Astrocyte of the cerebellum (primary cell): ENCODE results near the gene ADARB2.

Source experiments
- DNase-seq: peaks from one replicate; pipeline ENCODE4 v3.0.0-alpha.2; 2011; ENCODE audit warnings: low read depth
- H3K4me3 ChIP-seq: 2 replicates; pipeline ENCODE4 v1.5.1; 2011; ENCODE audit warnings: mild to moderate bottlenecking, low read depth, low read length, moderate library complexity
- in situ Hi-C: cut with HindIII; loops from 2 replicates; pipeline ENCODE4 v1.10.0; 2017; ENCODE audit warnings: low sequenced_read_pairs
- TF ChIP-seq, protein P1 (sequence below): IDR thresholded peaks from 2 replicates; pipeline ENCODE4 v1.5.1; 2012; ENCODE audit warnings: low read length, low read depth, moderate library complexity, mild to moderate bottlenecking; ENCODE audit errors: missing control alignments

Gene ADARB2

DNA sequence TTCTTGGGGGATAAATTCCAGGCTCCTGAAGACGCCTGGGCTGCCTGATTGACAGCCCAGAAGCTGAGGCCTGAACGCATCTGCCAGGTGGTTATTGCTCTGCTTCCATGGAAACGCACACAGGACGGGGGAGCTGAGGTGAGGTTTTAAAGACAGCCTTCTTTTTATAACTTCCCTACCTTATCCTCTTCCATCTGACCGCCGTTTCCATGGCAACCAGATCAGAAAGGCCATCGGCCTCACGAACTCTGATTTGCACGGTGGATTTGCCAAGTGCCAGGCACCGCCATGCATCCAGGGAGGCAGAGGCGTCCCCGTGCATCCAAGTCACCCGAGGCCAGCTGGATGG is 260.9 kb downstream of the ADARB2 start:
- DNase-seq = no peak
- TF ChIP-seq, protein P1, sequence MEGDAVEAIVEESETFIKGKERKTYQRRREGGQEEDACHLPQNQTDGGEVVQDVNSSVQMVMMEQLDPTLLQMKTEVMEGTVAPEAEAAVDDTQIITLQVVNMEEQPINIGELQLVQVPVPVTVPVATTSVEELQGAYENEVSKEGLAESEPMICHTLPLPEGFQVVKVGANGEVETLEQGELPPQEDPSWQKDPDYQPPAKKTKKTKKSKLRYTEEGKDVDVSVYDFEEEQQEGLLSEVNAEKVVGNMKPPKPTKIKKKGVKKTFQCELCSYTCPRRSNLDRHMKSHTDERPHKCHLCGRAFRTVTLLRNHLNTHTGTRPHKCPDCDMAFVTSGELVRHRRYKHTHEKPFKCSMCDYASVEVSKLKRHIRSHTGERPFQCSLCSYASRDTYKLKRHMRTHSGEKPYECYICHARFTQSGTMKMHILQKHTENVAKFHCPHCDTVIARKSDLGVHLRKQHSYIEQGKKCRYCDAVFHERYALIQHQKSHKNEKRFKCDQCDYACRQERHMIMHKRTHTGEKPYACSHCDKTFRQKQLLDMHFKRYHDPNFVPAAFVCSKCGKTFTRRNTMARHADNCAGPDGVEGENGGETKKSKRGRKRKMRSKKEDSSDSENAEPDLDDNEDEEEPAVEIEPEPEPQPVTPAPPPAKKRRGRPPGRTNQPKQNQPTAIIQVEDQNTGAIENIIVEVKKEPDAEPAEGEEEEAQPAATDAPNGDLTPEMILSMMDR = no peak
- in situ Hi-C loops = no loop called here
- H3K4me3 ChIP-seq = no peak overlapping the region

DNA sequence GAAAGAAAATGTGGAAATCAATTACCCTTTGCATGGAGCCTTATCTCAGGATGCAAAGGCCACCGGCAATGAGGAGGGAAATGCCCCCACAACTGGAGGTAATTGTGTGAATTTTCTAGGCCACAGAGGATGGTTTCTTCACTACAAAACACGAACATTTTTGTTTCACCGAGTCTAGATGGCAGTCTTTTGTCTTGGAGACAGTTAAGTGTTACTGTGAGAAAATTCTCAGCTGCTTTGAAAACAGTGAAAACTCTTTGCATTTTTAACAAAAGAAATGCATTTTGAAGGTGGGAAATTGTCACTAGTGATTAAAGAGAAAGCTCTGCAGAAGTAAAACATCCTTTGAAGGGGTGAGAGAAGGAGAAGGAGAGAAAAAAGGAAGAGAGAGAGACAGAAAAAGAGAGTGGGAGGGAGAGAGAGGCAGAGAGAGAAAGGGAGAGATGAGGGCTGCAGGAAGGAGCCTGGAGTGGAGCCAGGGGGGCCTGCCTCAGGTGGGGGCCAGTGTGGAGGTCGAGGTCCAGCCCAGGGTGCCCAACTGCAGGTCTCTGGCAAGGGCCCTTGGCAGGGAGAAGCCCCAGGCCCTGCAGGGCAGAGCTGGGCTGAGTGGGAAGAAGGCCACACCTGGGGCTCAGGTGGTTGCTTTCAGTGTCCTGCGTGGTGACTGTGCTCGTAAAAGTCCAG is 261.4 kb downstream of the ADARB2 start:
- in situ Hi-C loops = no loop called here
- TF ChIP-seq, protein P1 = no peak
- H3K4me3 ChIP-seq = no peak overlapping the region
- DNase-seq = no peak

DNA sequence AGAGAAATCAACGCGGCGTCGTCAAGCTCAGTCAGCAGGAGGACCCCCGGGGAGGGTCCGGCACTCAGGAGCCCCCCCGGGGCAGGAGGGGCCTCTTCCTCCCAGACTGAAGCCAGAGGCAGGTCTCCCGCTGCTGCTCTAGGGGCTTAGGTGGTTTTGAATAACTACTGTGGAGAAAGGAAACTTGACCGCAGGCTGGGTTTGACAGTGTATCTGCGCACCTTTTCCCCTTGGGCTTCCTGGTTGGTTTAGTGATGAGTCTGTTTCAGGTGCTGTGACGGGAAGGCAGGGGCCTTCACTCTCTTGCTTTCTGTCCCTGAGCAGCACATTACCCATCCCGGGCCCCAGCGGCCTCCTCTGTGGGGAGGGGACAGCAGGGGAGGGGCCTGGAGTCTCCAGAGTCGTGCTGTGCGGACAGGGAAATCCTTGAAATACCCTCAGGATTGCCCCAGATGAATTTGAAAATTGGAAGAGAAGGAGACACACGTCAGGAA is 262.2 kb downstream of the ADARB2 start:
- DNase-seq = no peak
- TF ChIP-seq, protein P1 = no peak

DNA sequence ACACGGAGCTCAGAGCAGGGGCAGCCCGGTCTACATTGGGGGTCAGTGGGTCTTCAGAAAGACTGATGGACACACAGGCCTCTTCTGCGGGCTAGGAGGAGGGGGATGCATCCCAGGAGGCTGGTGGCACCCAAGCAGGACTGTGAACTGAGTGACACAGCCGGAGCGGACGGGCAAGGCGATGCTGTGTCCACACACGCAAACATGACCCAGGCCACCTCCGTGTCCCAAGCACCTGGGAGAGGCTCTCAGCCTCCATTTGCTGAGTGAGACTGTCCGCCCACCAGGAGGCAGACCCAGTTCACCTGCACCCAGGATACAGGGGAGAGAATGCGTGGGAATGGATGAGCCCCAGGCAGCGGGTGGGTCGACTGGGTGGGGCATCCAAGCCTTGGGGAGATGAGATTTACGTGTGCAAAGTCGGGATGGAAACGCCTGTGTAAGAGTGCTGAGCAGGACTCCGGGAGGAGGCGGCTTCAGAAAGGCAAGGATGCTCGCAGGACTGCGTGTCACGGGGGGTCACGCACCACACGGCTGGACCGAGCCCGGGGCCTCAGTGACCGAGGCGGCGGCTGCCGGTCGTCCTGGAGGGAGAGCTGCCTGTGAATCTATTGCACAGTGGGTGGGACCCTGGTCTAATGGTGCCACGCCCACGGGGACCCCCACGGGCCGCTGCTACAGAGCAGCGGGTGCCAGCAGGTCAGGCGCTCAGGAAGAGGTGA is 262.8 kb downstream of the ADARB2 start:
- in situ Hi-C loops = no loop called here
- H3K4me3 ChIP-seq = no peak overlapping the region

More for the DNA sequence above, 262.2 kb downstream of the ADARB2 start:
- no peak overlapping the region for H3K4me3 ChIP-seq
- in situ Hi-C loops = no loop called here

DNA sequence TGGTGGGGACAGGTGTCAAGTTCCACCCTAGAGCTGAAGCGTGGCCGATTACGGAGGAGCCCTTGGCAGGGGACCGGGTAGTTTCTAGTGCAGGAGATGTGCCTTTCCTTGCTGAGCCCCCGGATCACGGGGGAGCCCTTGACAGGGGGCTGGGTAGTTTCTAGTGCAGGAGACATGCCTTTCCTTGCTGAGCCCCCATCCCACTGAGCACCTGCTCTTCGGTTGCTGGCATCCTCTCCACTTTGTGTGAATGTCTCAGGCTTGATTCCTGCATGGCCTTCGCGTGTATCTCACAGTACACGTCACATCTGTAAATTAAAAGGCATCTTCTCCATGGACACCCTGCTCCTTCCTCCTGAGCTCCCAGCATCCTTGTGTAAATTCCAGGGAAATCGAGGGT is 263.5 kb downstream of the ADARB2 start:
- TF ChIP-seq, protein P1 = no peak
- in situ Hi-C loops = no loop called here
- H3K4me3 ChIP-seq = no peak overlapping the region

More for the DNA sequence above, 262.8 kb downstream of the ADARB2 start:
- no peak for DNase-seq
- TF ChIP-seq, protein P1 = no peak

DNA sequence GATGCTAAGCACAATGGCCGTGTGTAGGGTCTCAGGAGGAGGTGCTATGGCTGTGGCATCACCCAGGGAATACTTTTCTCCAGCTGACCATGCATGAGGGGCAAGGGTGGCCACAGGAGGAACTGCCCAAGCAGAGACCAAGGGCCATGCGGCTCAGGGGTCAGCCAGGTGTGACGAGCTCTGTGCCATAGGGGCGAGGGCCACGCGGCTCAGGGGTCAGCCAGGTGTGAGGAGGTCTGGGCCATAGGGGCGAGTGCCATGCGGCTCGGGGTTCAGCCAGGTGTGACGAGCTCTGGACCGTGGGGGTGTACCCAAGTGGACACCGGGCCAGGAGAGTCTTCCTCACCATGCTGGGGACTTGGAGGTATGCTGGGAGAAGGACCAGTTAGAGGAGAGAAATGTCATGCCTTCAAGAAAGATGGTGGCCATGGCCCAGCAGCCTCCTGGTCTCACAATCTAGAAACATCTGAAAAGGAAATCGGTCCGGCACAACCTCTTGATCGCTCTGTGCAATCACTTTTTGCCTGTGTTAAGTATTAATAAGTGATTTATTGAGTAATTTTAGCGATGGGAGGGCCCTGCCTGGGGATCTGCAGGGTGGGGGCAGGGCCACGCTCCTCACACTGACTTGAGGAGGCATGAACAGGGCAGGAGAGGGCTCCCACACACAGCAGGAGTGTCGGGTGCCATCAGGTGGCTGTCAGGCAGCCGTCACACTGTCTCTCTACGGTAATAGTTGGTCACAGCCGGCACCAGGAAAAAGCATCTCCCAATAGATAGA is 265.0 kb downstream of the ADARB2 start:
- in situ Hi-C loops = no loop called here
- H3K4me3 ChIP-seq = no peak overlapping the region
- no peak for DNase-seq
- TF ChIP-seq, protein P1 = no peak

More for the DNA sequence above, 263.5 kb downstream of the ADARB2 start:
- DNase-seq = no peak
